ENCODE measurements around the gene CRIP1.

The CRIP1 gene

GRCh38 chr14:105444859-105445258 lies 41.8 kb upstream of the CRIP1 start:
- no peak overlapping the region for H3K4me3 ChIP-seq (ENCODE audit: insufficient read depth, low read depth, low read length, poor library complexity, severe bottlenecking)
- no peak overlapping the region for H3K27ac ChIP-seq (ENCODE audit: insufficient read depth, low read length, poor library complexity, severe bottlenecking)
- H3K27me3 ChIP-seq (replicated peaks; ENCODE audit: control insufficient read depth, insufficient read depth, low read length, poor library complexity, severe bottlenecking), result no peaks in the 10 kb centered on the region
- no peak for DNase-seq
- no peaks in the 10 kb centered on the region for H3K9me3 ChIP-seq (ENCODE audit: control insufficient read depth, low read length)
- peaks cover 3% of the 10 kb centered on the region for H3K36me3 ChIP-seq (ENCODE audit: control insufficient read depth, insufficient read depth, low read length)
- H3K4me1 ChIP-seq (ENCODE audit: control insufficient read depth, insufficient read depth, low read length, poor library complexity, severe bottlenecking), result no peaks in the 10 kb centered on the region

GRCh38 chr14:105445290-105445689 lies 41.4 kb upstream of the CRIP1 start:
- peaks cover 6% of the 10 kb centered on the region for H3K36me3 ChIP-seq (ENCODE audit: control insufficient read depth, insufficient read depth, low read length)

GRCh38 chr14:105445901-105446845 lies 40.5 kb upstream of the CRIP1 start:
- no peaks in the 10 kb centered on the region for H3K9me3 ChIP-seq (ENCODE audit: control insufficient read depth, low read length)
- H3K4me1 ChIP-seq (ENCODE audit: control insufficient read depth, insufficient read depth, low read length, poor library complexity, severe bottlenecking), result no peaks in the 10 kb centered on the region
- no peak for DNase-seq
- no peak overlapping the region for H3K27ac ChIP-seq (ENCODE audit: insufficient read depth, low read length, poor library complexity, severe bottlenecking)
- no peak overlapping the region for H3K4me3 ChIP-seq (ENCODE audit: insufficient read depth, low read depth, low read length, poor library complexity, severe bottlenecking)
- H3K27me3 ChIP-seq (replicated peaks; ENCODE audit: control insufficient read depth, insufficient read depth, low read length, poor library complexity, severe bottlenecking), result no peaks in the 10 kb centered on the region
- peaks cover 15% of the 10 kb centered on the region for H3K36me3 ChIP-seq (ENCODE audit: control insufficient read depth, insufficient read depth, low read length)

More at GRCh38 chr14:105445290-105445689, 41.4 kb upstream of the CRIP1 start:
- Histone ChIP-seq H3K27me3 (replicated peaks; ENCODE audit: control insufficient read depth, insufficient read depth, low read length, poor library complexity, severe bottlenecking) (no peaks in the 10 kb centered on the region), H3K9me3 (ENCODE audit: control insufficient read depth, low read length) (no peaks in the 10 kb centered on the region), H3K27ac (ENCODE audit: insufficient read depth, low read length, poor library complexity, severe bottlenecking) (no peak overlapping the region), H3K4me3 (ENCODE audit: insufficient read depth, low read depth, low read length, poor library complexity, severe bottlenecking) (no peak overlapping the region), H3K4me1 (ENCODE audit: control insufficient read depth, insufficient read depth, low read length, poor library complexity, severe bottlenecking) (no peaks in the 10 kb centered on the region)
- DNase-seq, result no peak

- no peak overlapping the region for H3K27ac ChIP-seq (ENCODE audit: insufficient read depth, low read length, poor library complexity, severe bottlenecking)
- no peak overlapping the region for H3K4me3 ChIP-seq (ENCODE audit: insufficient read depth, low read depth, low read length, poor library complexity, severe bottlenecking)
- H3K36me3 ChIP-seq (ENCODE audit: control insufficient read depth, insufficient read depth, low read length), result peaks cover 17% of the 10 kb centered on the region
- H3K27me3 ChIP-seq (replicated peaks; ENCODE audit: control insufficient read depth, insufficient read depth, low read length, poor library complexity, severe bottlenecking), result no peaks in the 10 kb centered on the region
- DNase-seq, result no peak
- H3K4me1 ChIP-seq (ENCODE audit: control insufficient read depth, insufficient read depth, low read length, poor library complexity, severe bottlenecking), result no peaks in the 10 kb centered on the region
- no peaks in the 10 kb centered on the region for H3K9me3 ChIP-seq (ENCODE audit: control insufficient read depth, low read length)
These were observed 39.7 kb upstream of the CRIP1 start for GRCh38 chr14:105446971-105447370.

- DNase-seq, result no peak
- peaks cover 18% of the 10 kb centered on the region for H3K36me3 ChIP-seq (ENCODE audit: control insufficient read depth, insufficient read depth, low read length)
- no peaks in the 10 kb centered on the region for H3K4me1 ChIP-seq (ENCODE audit: control insufficient read depth, insufficient read depth, low read length, poor library complexity, severe bottlenecking)
- no peak overlapping the region for H3K4me3 ChIP-seq (ENCODE audit: insufficient read depth, low read depth, low read length, poor library complexity, severe bottlenecking)
- H3K9me3 ChIP-seq (ENCODE audit: control insufficient read depth, low read length), result no peaks in the 10 kb centered on the region
- no peak overlapping the region for H3K27ac ChIP-seq (ENCODE audit: insufficient read depth, low read length, poor library complexity, severe bottlenecking)
- H3K27me3 ChIP-seq (replicated peaks; ENCODE audit: control insufficient read depth, insufficient read depth, low read length, poor library complexity, severe bottlenecking), result no peaks in the 10 kb centered on the region
These were observed 38.7 kb upstream of the CRIP1 start for GRCh38 chr14:105447651-105448640.

GRCh38 chr14:105448706-105449111 lies 38.0 kb upstream of the CRIP1 start:
- Histone ChIP-seq H3K27me3 (replicated peaks; ENCODE audit: control insufficient read depth, insufficient read depth, low read length, poor library complexity, severe bottlenecking) (no peaks in the 10 kb centered on the region), H3K9me3 (ENCODE audit: control insufficient read depth, low read length) (no peaks in the 10 kb centered on the region), H3K4me3 (ENCODE audit: insufficient read depth, low read depth, low read length, poor library complexity, severe bottlenecking) (no peak overlapping the region), H3K4me1 (ENCODE audit: control insufficient read depth, insufficient read depth, low read length, poor library complexity, severe bottlenecking) (no peaks in the 10 kb centered on the region), H3K36me3 (ENCODE audit: control insufficient read depth, insufficient read depth, low read length) (peaks cover 18% of the 10 kb centered on the region), H3K27ac (ENCODE audit: insufficient read depth, low read length, poor library complexity, severe bottlenecking) (no peak overlapping the region)
- peak; percentile 47 to 55 (median 52) for DNase-seq

GRCh38 chr14:105449276-105450122 lies 37.2 kb upstream of the CRIP1 start:
- Histone ChIP-seq H3K9me3 (ENCODE audit: control insufficient read depth, low read length) (no peaks in the 10 kb centered on the region), H3K4me3 (ENCODE audit: insufficient read depth, low read depth, low read length, poor library complexity, severe bottlenecking) (no peak overlapping the region), H3K27ac (ENCODE audit: insufficient read depth, low read length, poor library complexity, severe bottlenecking) (no peak overlapping the region), H3K27me3 (replicated peaks; ENCODE audit: control insufficient read depth, insufficient read depth, low read length, poor library complexity, severe bottlenecking) (no peaks in the 10 kb centered on the region), H3K36me3 (ENCODE audit: control insufficient read depth, insufficient read depth, low read length) (peaks cover 18% of the 10 kb centered on the region), H3K4me1 (ENCODE audit: control insufficient read depth, insufficient read depth, low read length, poor library complexity, severe bottlenecking) (no peaks in the 10 kb centered on the region)
- no peak for DNase-seq

GRCh38 chr14:105450123-105450505 lies 36.6 kb upstream of the CRIP1 start:
- H3K4me1 ChIP-seq (ENCODE audit: control insufficient read depth, insufficient read depth, low read length, poor library complexity, severe bottlenecking), result no peaks in the 10 kb centered on the region
- no peaks in the 10 kb centered on the region for H3K9me3 ChIP-seq (ENCODE audit: control insufficient read depth, low read length)
- no peak for DNase-seq
- no peak overlapping the region for H3K27ac ChIP-seq (ENCODE audit: insufficient read depth, low read length, poor library complexity, severe bottlenecking)
- H3K4me3 ChIP-seq (ENCODE audit: insufficient read depth, low read depth, low read length, poor library complexity, severe bottlenecking), result no peak overlapping the region
- H3K27me3 ChIP-seq (replicated peaks; ENCODE audit: control insufficient read depth, insufficient read depth, low read length, poor library complexity, severe bottlenecking), result no peaks in the 10 kb centered on the region
- H3K36me3 ChIP-seq (ENCODE audit: control insufficient read depth, insufficient read depth, low read length), result peaks cover 21% of the 10 kb centered on the region

- H3K4me1 ChIP-seq (ENCODE audit: control insufficient read depth, insufficient read depth, low read length, poor library complexity, severe bottlenecking), result no peaks in the 10 kb centered on the region
- no peaks in the 10 kb centered on the region for H3K27me3 ChIP-seq (replicated peaks; ENCODE audit: control insufficient read depth, insufficient read depth, low read length, poor library complexity, severe bottlenecking)
- DNase-seq, result no peak
- H3K36me3 ChIP-seq (ENCODE audit: control insufficient read depth, insufficient read depth, low read length), result peaks cover 31% of the 10 kb centered on the region
- H3K4me3 ChIP-seq (ENCODE audit: insufficient read depth, low read depth, low read length, poor library complexity, severe bottlenecking), result no peak overlapping the region
- no peak overlapping the region for H3K27ac ChIP-seq (ENCODE audit: insufficient read depth, low read length, poor library complexity, severe bottlenecking)
- no peaks in the 10 kb centered on the region for H3K9me3 ChIP-seq (ENCODE audit: control insufficient read depth, low read length)
These were observed 35.6 kb upstream of the CRIP1 start for GRCh38 chr14:105450864-105451720.

Data from effector memory CD4-positive, alpha-beta T cell (primary cell).